K562 (cell line): ENCODE results near the gene IRX5. TPM values are rescaled to one million over a fixed set of nuclear protein-coding genes. Genes with fewer than 3 reads are reported as not detected.

Experiments
- ATAC-seq: fragments of 200-7000 bp; cut with Tn5 transposase; 3 replicates; pipeline ENCODE4 v1.9.1; 2020; ENCODE audit warnings: moderate library complexity
- BruUV-seq: library from RNA; stranded (reverse); fragments of 400-500 nt; replicated peaks from 2 replicates; lab custom pipeline; 2021; lab: Mats Ljungman, UMichigan
- CTCF ChIA-PET: fragments of 300-600 bp; formaldehyde crosslinking; extraction: SDS; loops from one replicate; lab custom pipeline; 2021; ENCODE audit warnings: low intra/inter-chr PET ratio; lab: Yijun Ruan, JAX
- POLR2A ChIA-PET: fragments of 300-600, 350-650 bp; sonication (Branson Sonifier 250); formaldehyde crosslinking; extraction: SDS; loops from one replicate; lab custom pipeline; 2021; ENCODE audit warnings: antibody characterized with exemption, inconsistent platforms; lab: Yijun Ruan, JAX
- DNase-seq, 4 experiments: peaks; one replicate each; pipeline versions ENCODE4 v3.0.0 to v3.0.0-alpha.2; 2011 to 2018; ENCODE audit warnings: low spot score in 3 of 4, mixed read lengths in 3 of 4; ENCODE audit errors: extremely low read depth in 1 of 4
- FAIRE-seq: peaks from 2 replicates; lab custom pipeline; 2011; peaks lifted over from hg19 to GRCh38; lab: Jason Lieb, UNC
- H2AFZ ChIP-seq: 2 replicates; pipeline ENCODE4 v1.6.0; 2011; ENCODE audit warnings: low read depth, low read length, control low read depth, inconsistent platforms
- H3K27ac ChIP-seq: fragments of 200-600 bp; 3 replicates; pipeline ENCODE4 v1.8.0; 2011; ENCODE audit warnings: low read depth, mild to moderate bottlenecking, control low read depth, inconsistent platforms, low read length, moderate library complexity, mixed read lengths; ENCODE audit errors: extremely low read depth
- H3K27me3 ChIP-seq, 2 experiments: fragments of 300-600 bp in 1 of 2; 2 replicates in 1 of 2; 3 replicates in 1 of 2; pipeline versions ENCODE4 v1.6.0 to v1.8.0; 2011; ENCODE audit warnings: inconsistent platforms in 2 of 2, low read length in 2 of 2, mild to moderate bottlenecking in 1 of 2, mixed read lengths in 1 of 2, moderate library complexity in 1 of 2; ENCODE audit not compliant: control insufficient read depth in 2 of 2, insufficient read depth in 2 of 2
- H3K36me3 ChIP-seq: fragments of 300-600 bp; 3 replicates; pipeline ENCODE4 v1.8.0; 2011; ENCODE audit warnings: mild to moderate bottlenecking, low read length, inconsistent platforms; ENCODE audit not compliant: control insufficient read depth, insufficient read depth
- H3K4me1 ChIP-seq, 2 experiments: fragments of 200-600 bp in 1 of 2; replicated peaks in 1 of 2; 2 replicates in 1 of 2; 3 replicates in 1 of 2; pipeline versions ENCODE4 v1.5.1 to v1.8.0; 2011; ENCODE audit warnings: inconsistent platforms in 2 of 2, low read length in 2 of 2, mild to moderate bottlenecking in 1 of 2, mixed read lengths in 1 of 2, moderate library complexity in 1 of 2; ENCODE audit not compliant: control insufficient read depth in 2 of 2, insufficient read depth in 2 of 2
- H3K4me2 ChIP-seq: 2 replicates; pipeline ENCODE4 v1.6.1; 2011; ENCODE audit warnings: low read length, control low read depth, inconsistent platforms, mixed read lengths; ENCODE audit not compliant: insufficient read depth
- H3K4me3 ChIP-seq: fragments of 200-600 bp; sonication (generic), shearing (Covaris generic); 2 replicates; pipeline ENCODE4 v1.5.1; 2016; ENCODE audit warnings: control low read depth, inconsistent platforms
- H3K79me2 ChIP-seq: fragments of 200-600 bp; 3 replicates; pipeline ENCODE4 v1.8.0; 2011; ENCODE audit warnings: low read length, inconsistent platforms; ENCODE audit not compliant: control insufficient read depth, insufficient read depth
- H3K9ac ChIP-seq, 2 experiments: 2 replicates each; pipeline versions ENCODE4 v1.6.0 to v1.6.1; 2011; ENCODE audit warnings: low read depth in 2 of 2, low read length in 2 of 2, control low read depth in 1 of 2, inconsistent platforms in 1 of 2, mild to moderate bottlenecking in 1 of 2, mixed read lengths in 1 of 2; ENCODE audit not compliant: insufficient read depth in 1 of 2
- H3K9me1 ChIP-seq: one replicate; pipeline ENCODE4 v1.6.0; 2011; ENCODE audit warnings: inconsistent platforms, mild to moderate bottlenecking, low read length, moderate library complexity; ENCODE audit not compliant: control insufficient read depth, insufficient read depth
- H3K9me3 ChIP-seq: replicated peaks from 2 replicates; pipeline ENCODE4 v1.5.1; 2011; ENCODE audit warnings: low read depth, low read length, inconsistent platforms; ENCODE audit not compliant: control insufficient read depth, insufficient read depth
- H4K20me1 ChIP-seq: replicated peaks from 2 replicates; pipeline ENCODE4 v1.6.1; 2011; ENCODE audit warnings: low read length, inconsistent platforms, mixed read lengths; ENCODE audit not compliant: control insufficient read depth, insufficient read depth
- TAF7 ChIP-seq: fragments of 450-650 bp; IDR thresholded peaks from 2 replicates; pipeline ENCODE4 v1.6.1; 2016; ENCODE audit warnings: missing genetic modification characterization, missing compliant biosample characterization
- WGBS: fragments of 100-300 bp; shearing (Covaris generic); methylation state at CpG from one replicate; pipeline ENCODE4 v1.1.6; 2016; ENCODE audit warnings: low coverage, mixed read lengths; ENCODE audit not compliant: insufficient coverage; ENCODE audit errors: missing lambda C conversion rate; 5-methylcytosine and 5-hydroxymethylcytosine counted together
- in situ Hi-C: fragments of 300-500 bp; cut with MboI; formaldehyde crosslinking; loops from 4 replicates; pipeline ENCODE4 v1.15.0; 2018; ENCODE audit warnings: inconsistent platforms, mixed read lengths
- intact Hi-C: fragments of 100-400 bp; cut with micrococcal nuclease; formaldehyde crosslinking; loops from 2 replicates; pipeline ENCODE4 v1.14.2; 2022
- polyA plus RNA-seq, 8 experiments: library from polyadenylated mRNA; depleted of rRNA in 4 of 8; stranded (reverse) in 5 of 8; unstranded in 3 of 8; fragments of >200 nt; fragmentation: Nextera tagmentation in 2 of 8; fragmentation: Illumina TruSeq in 1 of 8; extraction: Ambion mirVana in 2 of 8; extraction: Trizol in 1 of 8; gene quantifications; 2 replicates each; pipeline versions ENCODE4 v1.2.1 to v1.2.3, GENCODE V29; 2011 to 2014; ENCODE audit warnings: inconsistent platforms in 1 of 8, missing spikeins in 1 of 8
- total RNA-seq, 7 experiments: library from RNA; depleted of rRNA in 6 of 7; stranded (reverse); fragments of >200 nt in 6 of 7; fragmentation: Illumina TruSeq in 2 of 7; extraction: Trizol in 2 of 7; gene quantifications; 2 replicates each; pipeline versions ENCODE4 v1.2.1 to v1.2.3, GENCODE V29; 2011 to 2021; ENCODE audit warnings: low replicate concordance in 1 of 7
- TF ChIP-seq, protein P1 (sequence below): fragments of 250-450 bp; sonication (Bioruptor Pico); IDR thresholded peaks from 2 replicates; pipeline ENCODE4 v1.4.0; 2020

Gene IRX5
- total and polyA plus RNA-seq, 9 of the 15 experiments (the other 6 are each of a cell fraction or from before 2014, with no cell fraction given) = 0.20 to 4.2 (median 0.94) TPM

DNA sequence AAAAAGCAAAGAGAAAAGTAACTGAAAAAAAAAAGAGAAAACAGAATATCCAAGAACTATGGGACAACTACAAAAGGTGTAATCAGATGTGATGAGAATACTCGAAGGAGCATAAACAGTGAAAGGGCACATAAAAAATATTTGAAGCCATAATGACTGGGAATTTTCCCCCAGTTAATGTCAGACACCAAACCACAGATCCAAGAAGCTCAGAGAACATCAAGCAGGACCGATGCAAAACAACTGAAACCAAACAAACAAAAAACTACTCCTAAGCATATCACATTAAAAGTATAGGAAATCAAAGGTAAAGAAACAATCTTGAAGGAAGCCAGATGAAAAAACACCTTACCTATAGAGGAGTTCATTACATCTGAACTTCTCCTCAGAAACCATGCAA, 27.6 kb upstream of the IRX5 start:
- in situ Hi-C loops = no loop called here
- POLR2A ChIA-PET = no interaction called here
- no peaks in the 10 kb centered on the region for H3K9me1 ChIP-seq

More for the DNA sequence above, 27.6 kb upstream of the IRX5 start:
- DNase-seq = no peak
- Histone ChIP-seq H3K4me1 (no peaks in the 10 kb centered on the region), H3K4me3 (no peak overlapping the region), H3K79me2 (no peaks in the 10 kb centered on the region), H3K4me2 (no peak overlapping the region), H3K27me3 (no peaks in the 10 kb centered on the region), H3K9me3 (no peaks in the 10 kb centered on the region), H3K27ac (no peak overlapping the region), H4K20me1 (no peaks in the 10 kb centered on the region), H3K36me3 (no peaks in the 10 kb centered on the region), H2AFZ (no peak overlapping the region), H3K9ac (no peak overlapping the region)
- CTCF ChIA-PET = no interaction called here
- no peak for FAIRE-seq
- 0% methylated on average over 2 of the region's 2 CpGs for WGBS
- BruUV-seq = no TSS peak
- no peak for ATAC-seq
- intact Hi-C loops = no loop called here
- TF ChIP-seq TAF7 (tag) = no peak
- TF ChIP-seq, protein P1, sequence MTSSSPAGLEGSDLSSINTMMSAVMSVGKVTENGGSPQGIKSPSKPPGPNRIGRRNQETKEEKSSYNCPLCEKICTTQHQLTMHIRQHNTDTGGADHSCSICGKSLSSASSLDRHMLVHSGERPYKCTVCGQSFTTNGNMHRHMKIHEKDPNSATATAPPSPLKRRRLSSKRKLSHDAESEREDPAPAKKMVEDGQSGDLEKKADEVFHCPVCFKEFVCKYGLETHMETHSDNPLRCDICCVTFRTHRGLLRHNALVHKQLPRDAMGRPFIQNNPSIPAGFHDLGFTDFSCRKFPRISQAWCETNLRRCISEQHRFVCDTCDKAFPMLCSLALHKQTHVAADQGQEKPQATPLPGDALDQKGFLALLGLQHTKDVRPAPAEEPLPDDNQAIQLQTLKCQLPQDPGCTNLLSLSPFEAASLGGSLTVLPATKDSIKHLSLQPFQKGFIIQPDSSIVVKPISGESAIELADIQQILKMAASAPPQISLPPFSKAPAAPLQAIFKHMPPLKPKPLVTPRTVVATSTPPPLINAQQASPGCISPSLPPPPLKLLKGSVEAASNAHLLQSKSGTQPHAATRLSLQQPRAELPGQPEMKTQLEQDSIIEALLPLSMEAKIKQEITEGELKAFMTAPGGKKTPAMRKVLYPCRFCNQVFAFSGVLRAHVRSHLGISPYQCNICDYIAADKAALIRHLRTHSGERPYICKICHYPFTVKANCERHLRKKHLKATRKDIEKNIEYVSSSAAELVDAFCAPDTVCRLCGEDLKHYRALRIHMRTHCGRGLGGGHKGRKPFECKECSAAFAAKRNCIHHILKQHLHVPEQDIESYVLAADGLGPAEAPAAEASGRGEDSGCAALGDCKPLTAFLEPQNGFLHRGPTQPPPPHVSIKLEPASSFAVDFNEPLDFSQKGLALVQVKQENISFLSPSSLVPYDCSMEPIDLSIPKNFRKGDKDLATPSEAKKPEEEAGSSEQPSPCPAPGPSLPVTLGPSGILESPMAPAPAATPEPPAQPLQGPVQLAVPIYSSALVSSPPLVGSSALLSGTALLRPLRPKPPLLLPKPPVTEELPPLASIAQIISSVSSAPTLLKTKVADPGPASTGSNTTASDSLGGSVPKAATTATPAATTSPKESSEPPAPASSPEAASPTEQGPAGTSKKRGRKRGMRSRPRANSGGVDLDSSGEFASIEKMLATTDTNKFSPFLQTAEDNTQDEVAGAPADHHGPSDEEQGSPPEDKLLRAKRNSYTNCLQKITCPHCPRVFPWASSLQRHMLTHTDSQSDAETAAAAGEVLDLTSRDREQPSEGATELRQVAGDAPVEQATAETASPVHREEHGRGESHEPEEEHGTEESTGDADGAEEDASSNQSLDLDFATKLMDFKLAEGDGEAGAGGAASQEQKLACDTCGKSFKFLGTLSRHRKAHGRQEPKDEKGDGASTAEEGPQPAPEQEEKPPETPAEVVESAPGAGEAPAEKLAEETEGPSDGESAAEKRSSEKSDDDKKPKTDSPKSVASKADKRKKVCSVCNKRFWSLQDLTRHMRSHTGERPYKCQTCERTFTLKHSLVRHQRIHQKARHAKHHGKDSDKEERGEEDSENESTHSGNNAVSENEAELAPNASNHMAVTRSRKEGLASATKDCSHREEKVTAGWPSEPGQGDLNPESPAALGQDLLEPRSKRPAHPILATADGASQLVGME = no peak
